Measurements from ENCODE around the gene ASCC1.

Gene ASCC1

GRCh38 chr10:72186982-72187330, 29.1 kb downstream of the ASCC1 start:
- Histone ChIP-seq H3K9me3 (ENCODE audit: insufficient read depth, low read length) (no peaks in the 10 kb centered on the region), H4K20me1 (ENCODE audit: low read depth, low read length) (no peaks in the 10 kb centered on the region), H3K79me2 (ENCODE audit: insufficient read depth, low read length) (no peaks in the 10 kb centered on the region), H3K27me3 (ENCODE audit: low read length) (no peaks in the 10 kb centered on the region), H3K27ac (ENCODE audit: low read depth, low read length) (no peak overlapping the region), H3K9ac (ENCODE audit: low read length) (no peak overlapping the region), H2AFZ (ENCODE audit: low read depth, low read length, severe bottlenecking) (no peak overlapping the region), H3K4me2 (ENCODE audit: low read depth, low read length, poor library complexity, severe bottlenecking) (no peak overlapping the region), H3F3A (ENCODE audit: insufficient read depth) (no peaks in the 10 kb centered on the region), H3K4me3 (ENCODE audit: insufficient read depth, low read length, poor library complexity, severe bottlenecking) (no peak overlapping the region), H3K9me2 (replicated peaks; ENCODE audit: insufficient read depth, low read length) (no peaks in the 10 kb centered on the region), H3K36me3 (ENCODE audit: low read length) (peaks cover 18% of the 10 kb centered on the region; the same call in 1 of the 2 replicates)
- no peak for TF ChIP-seq CTCF (IDR thresholded peaks at IDR 0.05; ENCODE audit: insufficient read depth, low read length, poor library complexity, severe bottlenecking)
- no peak for TF ChIP-seq EZH2phosphoT487 (conservative IDR thresholded peaks at IDR 0.05; ENCODE audit: low read length)

GRCh38 chr10:72186258-72186981, 29.7 kb downstream of the ASCC1 start:
- no peak overlapping the region for H3K4me2 ChIP-seq (ENCODE audit: low read depth, low read length, poor library complexity, severe bottlenecking)
- no peak overlapping the region for H3K4me3 ChIP-seq (ENCODE audit: insufficient read depth, low read length, poor library complexity, severe bottlenecking)
- no peak overlapping the region for H3K9ac ChIP-seq (ENCODE audit: low read length)
- H3F3A ChIP-seq (ENCODE audit: insufficient read depth): no peaks in the 10 kb centered on the region
- H3K9me2 ChIP-seq (replicated peaks; ENCODE audit: insufficient read depth, low read length): no peaks in the 10 kb centered on the region
- H3K9me3 ChIP-seq (ENCODE audit: insufficient read depth, low read length): no peaks in the 10 kb centered on the region
- H3K36me3 ChIP-seq (ENCODE audit: low read length): peaks cover 18% of the 10 kb centered on the region; the same call in 1 of the 2 replicates
- H3K79me2 ChIP-seq (ENCODE audit: insufficient read depth, low read length): no peaks in the 10 kb centered on the region
- no peaks in the 10 kb centered on the region for H4K20me1 ChIP-seq (ENCODE audit: low read depth, low read length)
- no peak overlapping the region for H2AFZ ChIP-seq (ENCODE audit: low read depth, low read length, severe bottlenecking)
- H3K27ac ChIP-seq (ENCODE audit: low read depth, low read length): no peak overlapping the region
- TF ChIP-seq EZH2phosphoT487 (conservative IDR thresholded peaks at IDR 0.05; ENCODE audit: low read length): no peak
- TF ChIP-seq CTCF (IDR thresholded peaks at IDR 0.05; ENCODE audit: insufficient read depth, low read length, poor library complexity, severe bottlenecking): no peak
- H3K27me3 ChIP-seq (ENCODE audit: low read length): no peaks in the 10 kb centered on the region

GRCh38 chr10:72184156-72184555, 31.9 kb downstream of the ASCC1 start:
- no peak overlapping the region for H3K27ac ChIP-seq (ENCODE audit: low read depth, low read length)
- no peaks in the 10 kb centered on the region for H3K9me3 ChIP-seq (ENCODE audit: insufficient read depth, low read length)
- no peak overlapping the region for H3K4me2 ChIP-seq (ENCODE audit: low read depth, low read length, poor library complexity, severe bottlenecking)
- H3K9me2 ChIP-seq (replicated peaks; ENCODE audit: insufficient read depth, low read length): no peaks in the 10 kb centered on the region
- H4K20me1 ChIP-seq (ENCODE audit: low read depth, low read length): no peaks in the 10 kb centered on the region
- TF ChIP-seq EZH2phosphoT487 (conservative IDR thresholded peaks at IDR 0.05; ENCODE audit: low read length) (no peak), CTCF (IDR thresholded peaks at IDR 0.05; ENCODE audit: insufficient read depth, low read length, poor library complexity, severe bottlenecking) (no peak)
- no peaks in the 10 kb centered on the region for H3F3A ChIP-seq (ENCODE audit: insufficient read depth)
- no peak overlapping the region for H2AFZ ChIP-seq (ENCODE audit: low read depth, low read length, severe bottlenecking)
- H3K36me3 ChIP-seq (ENCODE audit: low read length): peaks cover 18% of the 10 kb centered on the region; the same call in 1 of the 2 replicates
- no peak overlapping the region for H3K4me3 ChIP-seq (ENCODE audit: insufficient read depth, low read length, poor library complexity, severe bottlenecking)
- H3K9ac ChIP-seq (ENCODE audit: low read length): no peak overlapping the region
- no peaks in the 10 kb centered on the region for H3K27me3 ChIP-seq (ENCODE audit: low read length)
- H3K79me2 ChIP-seq (ENCODE audit: insufficient read depth, low read length): no peaks in the 10 kb centered on the region

Data from SU-DHL-6 (cell line).